HG02759 (cell line): ENCODE data around the gene AGPAT2.

ENCODE experiments used
- ATAC-seq: cut with Tn5 transposase; IDR thresholded peaks from one replicate; pipeline ENCODE4 v1.9.1; 2021; ENCODE audit warnings: mild to moderate bottlenecking, moderate library complexity; ENCODE audit not compliant: unreplicated experiment

AGPAT2 gene

GRCh38 chr9:136629001-136629878, 58.0 kb downstream of the AGPAT2 start:
- ATAC-seq, result no peak

DNA sequence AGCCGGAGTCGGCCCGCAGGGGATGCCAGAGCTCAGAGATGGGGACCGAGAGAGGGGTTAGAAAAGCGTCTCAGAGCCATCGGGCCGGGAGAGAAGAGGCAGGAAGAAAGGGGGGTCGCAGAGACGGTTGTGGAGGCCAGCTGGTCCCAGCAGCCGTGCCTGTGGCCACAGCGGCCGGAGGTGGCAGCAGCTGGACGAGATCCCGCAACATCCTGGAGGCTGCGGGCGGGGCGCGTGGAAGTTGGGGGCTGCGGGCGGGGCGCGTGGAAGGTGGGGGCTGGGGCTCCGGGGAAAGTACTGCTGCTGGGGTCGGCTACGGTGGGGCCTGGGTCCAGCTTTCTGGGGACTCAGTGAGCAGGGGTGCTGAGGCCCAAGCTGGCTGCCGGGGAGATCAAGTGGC, 59.0 kb downstream of the AGPAT2 start:
- ATAC-seq, result no peak

- no peak for ATAC-seq
These were observed 59.6 kb downstream of the AGPAT2 start for GRCh38 chr9:136627703-136628102.

DNA sequence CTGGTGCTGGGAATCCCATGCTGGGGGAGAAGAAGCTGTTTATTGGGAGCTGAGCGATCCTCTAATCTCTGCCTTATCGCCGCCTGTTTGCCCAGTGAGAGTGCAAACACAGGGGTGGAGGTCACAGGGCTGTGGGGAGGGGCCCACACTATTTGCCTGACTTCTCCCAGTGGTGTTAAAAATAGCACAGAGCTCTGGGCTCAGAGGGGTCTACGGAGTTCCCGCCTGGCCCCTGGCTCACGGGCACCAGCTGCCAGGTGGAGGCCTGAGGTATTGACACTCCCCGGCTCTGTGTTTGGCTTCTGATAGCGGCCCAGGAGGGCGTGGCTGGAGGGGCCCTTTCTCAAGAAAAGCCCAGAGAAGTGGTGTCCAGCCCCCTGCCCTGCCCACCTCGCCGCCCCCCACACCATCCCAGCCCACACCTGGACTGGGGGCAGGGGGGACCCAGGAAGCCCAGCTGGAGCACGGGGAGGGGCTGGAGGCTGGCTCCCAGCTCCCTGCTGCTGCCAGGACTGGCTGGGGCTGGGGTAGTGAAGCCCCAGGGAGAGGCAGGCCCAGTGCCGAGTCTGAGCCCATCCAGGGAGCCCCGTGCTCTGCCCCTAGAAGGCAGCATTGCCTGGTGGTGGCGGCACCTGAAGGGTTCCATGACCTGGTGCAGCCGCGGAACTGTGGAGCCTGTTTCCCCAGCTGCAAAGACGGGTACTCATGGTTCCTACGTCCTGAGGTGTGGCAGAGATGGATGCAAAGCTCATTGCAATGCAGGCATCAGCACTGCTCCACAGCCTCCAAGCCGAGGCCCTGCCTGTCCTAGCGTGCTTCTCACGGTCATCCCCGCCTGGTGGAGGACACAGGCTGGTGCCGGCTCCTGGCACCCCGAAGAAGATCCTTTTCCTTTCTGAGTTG, 60.3 kb downstream of the AGPAT2 start:
- no peak for ATAC-seq

GRCh38 chr9:136626066-136626725, 61.1 kb downstream of the AGPAT2 start:
- ATAC-seq, result no peak

- ATAC-seq, result no peak
These were observed 61.9 kb downstream of the AGPAT2 start for GRCh38 chr9:136625101-136626065.

DNA sequence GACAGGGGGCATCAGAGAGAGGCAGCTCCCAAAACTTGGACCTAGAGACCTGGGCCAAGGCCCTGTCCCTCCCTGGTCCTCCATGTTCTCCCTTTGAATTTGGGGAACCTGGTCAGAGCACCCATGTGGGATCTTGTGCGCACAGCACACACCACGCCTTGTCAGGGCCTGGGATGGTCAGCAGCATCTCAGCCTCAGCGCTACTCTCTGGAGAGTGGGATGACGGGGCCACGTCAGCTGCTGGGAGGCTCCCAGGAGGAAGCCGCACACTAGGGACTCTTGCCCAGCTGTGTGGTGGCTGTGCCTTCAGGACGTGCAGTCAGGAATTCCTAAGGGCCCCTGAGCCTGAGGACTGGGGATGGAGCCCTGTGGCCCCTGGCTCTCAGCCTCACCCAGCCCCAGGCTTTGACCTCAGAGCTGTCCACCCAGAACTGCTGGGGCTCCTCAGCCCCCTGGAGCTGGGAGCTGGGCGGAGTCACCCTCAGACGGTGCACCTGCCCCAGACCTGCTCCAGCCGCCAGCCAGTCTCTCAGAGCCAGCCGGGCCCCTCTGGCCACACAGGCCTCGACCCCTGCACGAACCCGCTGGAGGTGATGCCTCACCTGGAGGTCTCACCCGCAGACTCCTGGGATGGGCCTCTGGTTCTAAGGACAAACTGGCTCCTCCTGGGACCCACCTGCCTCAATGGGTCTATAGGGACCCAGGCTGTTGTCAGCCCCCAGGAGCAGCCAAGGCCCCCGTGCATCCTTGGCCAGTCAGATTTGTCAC, 62.9 kb downstream of the AGPAT2 start:
- no peak for ATAC-seq

DNA sequence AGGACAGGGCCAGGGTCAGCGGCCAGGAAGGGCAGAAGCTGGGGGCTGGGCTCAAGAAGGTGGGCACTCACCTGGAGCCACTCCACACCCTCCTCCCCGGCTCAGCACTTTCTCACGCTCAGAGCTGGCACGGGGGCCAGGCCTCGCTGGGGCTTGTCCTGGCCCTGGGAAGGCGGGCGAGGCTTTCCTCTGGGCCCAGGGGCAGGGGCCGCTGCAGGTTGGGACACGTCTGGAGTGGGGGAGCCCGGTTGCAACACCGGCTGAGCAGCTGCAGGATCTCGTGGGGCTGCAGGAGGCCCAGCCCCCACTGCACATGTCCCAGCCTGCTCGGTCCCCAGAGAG, 63.4 kb downstream of the AGPAT2 start:
- ATAC-seq, result no peak
